ENCODE results near the gene RELT. TPM values are rescaled to one million over a fixed set of nuclear protein-coding genes. Genes with fewer than 3 reads are reported as not detected.

Gene RELT
- total RNA-seq, 2 experiments from 2014 or later = 18.5 to 18.9 TPM

GRCh38 chr11:73388265-73389133 is 12.3 kb downstream of the RELT start:
- intact Hi-C loops (cut with micrococcal nuclease) = no loop called here
- POLR2A ChIA-PET = no interaction called here
- DNase-seq = no peak
- H3K27ac Mint-ChIP-seq = peak overlapping the region; percentile 18
- no peaks in the 10 kb centered on the region for H3K9me3 Mint-ChIP-seq
- H3K36me3 Mint-ChIP-seq = no peaks in the 10 kb centered on the region
- CTCF ChIA-PET = interaction anchor here (0.9 to 1.1 kb wide), 2 partner anchors 37 to 81 kb away, joined by 3 to 5 read pairs; no protein-coding TSS in a partner anchor
- no peak overlapping the region for H3K4me3 Mint-ChIP-seq
- H3K27me3 Mint-ChIP-seq = no peaks in the 10 kb centered on the region
- H3K4me1 Mint-ChIP-seq (ENCODE audit: low read depth) = peaks cover 40% of the 10 kb centered on the region

GRCh38 chr11:73389134-73389525 is 12.9 kb downstream of the RELT start:
- POLR2A ChIA-PET = no interaction called here
- intact Hi-C loops (cut with micrococcal nuclease) = no loop called here
- no peak for DNase-seq
- CTCF ChIA-PET = interaction anchor here (0.6 to 1.5 kb wide), 2 partner anchors 38 to 233 kb away, joined by 3 to 5 read pairs; no protein-coding TSS in a partner anchor
- Mint-ChIP-seq H3K27me3 (no peaks in the 10 kb centered on the region), H3K27ac (no peak overlapping the region), H3K36me3 (no peaks in the 10 kb centered on the region), H3K4me3 (no peak overlapping the region), H3K9me3 (no peaks in the 10 kb centered on the region), H3K4me1 (ENCODE audit: low read depth) (peaks cover 34% of the 10 kb centered on the region)

DNA sequence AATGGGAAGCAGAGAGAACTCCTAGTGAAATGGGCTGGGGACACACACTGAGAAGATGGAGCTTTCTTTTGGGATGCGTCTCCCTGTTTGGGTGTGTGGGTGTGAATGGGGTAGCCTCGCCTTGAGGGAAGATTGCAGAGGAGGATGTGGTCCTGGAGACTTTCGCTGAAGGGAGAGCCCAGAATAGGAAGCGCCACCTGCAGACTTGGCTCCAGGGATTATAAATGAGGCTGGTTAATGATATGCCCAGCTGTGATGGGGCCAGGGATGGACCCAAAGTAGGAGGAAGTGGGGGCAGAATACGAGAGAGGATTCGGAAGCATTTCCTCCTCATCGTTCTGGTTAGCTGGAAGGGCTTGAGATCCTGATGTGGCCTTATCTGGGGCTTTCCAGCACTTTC is 13.7 kb downstream of the RELT start:
- Mint-ChIP-seq H3K27me3 (no peaks in the 10 kb centered on the region), H3K27ac (no peak overlapping the region), H3K4me1 (ENCODE audit: low read depth) (peaks cover 26% of the 10 kb centered on the region), H3K9me3 (no peaks in the 10 kb centered on the region), H3K36me3 (peaks cover 1% of the 10 kb centered on the region), H3K4me3 (no peak overlapping the region)
- DNase-seq = no peak
- ChIA-PET CTCF (interaction anchor here (1.5 to 1.8 kb wide), 2 partner anchors 39 to 89 kb away, joined by 4 to 5 read pairs; no protein-coding TSS in a partner anchor), POLR2A (no interaction called here)
- intact Hi-C loops (cut with micrococcal nuclease) = loop anchor here (5.0 kb wide), 1 partner anchor 83 kb away; the partner anchor contains the start of gene ARHGEF17

- no peak for DNase-seq
- ChIA-PET POLR2A (no interaction called here), CTCF (interaction anchor here (1.5 to 3.2 kb wide), 3 partner anchors 39 to 88 kb away, joined by 4 to 108 read pairs (median 5); no protein-coding TSS in a partner anchor)
- Mint-ChIP-seq H3K4me1 (ENCODE audit: low read depth) (peaks cover 16% of the 10 kb centered on the region), H3K27me3 (no peaks in the 10 kb centered on the region), H3K9me3 (no peaks in the 10 kb centered on the region), H3K36me3 (peaks cover 5% of the 10 kb centered on the region), H3K4me3 (no peak overlapping the region), H3K27ac (no peak overlapping the region)
- intact Hi-C loops (cut with micrococcal nuclease) = loop anchor here (5.0 kb wide), 1 partner anchor 84 kb away; the partner anchor contains the start of gene ARHGEF17
Measured at GRCh38 chr11:73390601-73391565, 14.7 kb downstream of the RELT start.

DNA sequence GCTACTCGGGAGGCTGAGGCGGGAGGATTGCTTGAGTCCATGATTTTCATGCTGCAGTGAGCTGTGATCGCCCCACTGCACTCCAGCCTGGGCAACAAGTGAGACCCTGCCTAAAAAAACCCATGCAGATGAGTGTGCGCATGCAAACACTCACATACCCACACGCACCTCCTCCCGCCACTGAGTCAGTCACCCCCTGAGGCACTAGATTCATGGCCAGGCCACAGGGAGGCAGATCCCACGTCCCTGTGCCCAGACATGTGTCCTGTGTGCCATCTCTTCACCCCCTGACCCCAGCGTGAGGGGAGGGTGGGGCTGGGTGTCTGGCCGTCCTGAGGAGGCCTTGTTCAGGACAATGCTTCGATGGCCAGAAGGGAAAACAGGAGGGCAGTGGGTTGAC is 15.5 kb downstream of the RELT start:
- intact Hi-C loops (cut with micrococcal nuclease) = loop anchor here (5.0 kb wide), 1 partner anchor 84 kb away; the partner anchor contains the start of gene ARHGEF17
- POLR2A ChIA-PET = interaction anchor here (2.3 kb wide), 1 partner anchor 14 kb away, joined by 6 read pairs; no protein-coding TSS in a partner anchor
- H3K4me3 Mint-ChIP-seq = no peak overlapping the region
- H3K27me3 Mint-ChIP-seq = no peaks in the 10 kb centered on the region
- H3K27ac Mint-ChIP-seq = no peak overlapping the region
- peaks cover 10% of the 10 kb centered on the region for H3K4me1 Mint-ChIP-seq (ENCODE audit: low read depth)
- CTCF ChIA-PET = interaction anchor here (3.2 kb wide), 1 partner anchor 40 kb away, joined by 108 read pairs; no protein-coding TSS in a partner anchor
- peaks cover 10% of the 10 kb centered on the region for H3K36me3 Mint-ChIP-seq
- no peak for DNase-seq
- H3K9me3 Mint-ChIP-seq = no peaks in the 10 kb centered on the region

- ChIA-PET CTCF (interaction anchor here (0.6 to 3.2 kb wide), 14 partner anchors 11 to 488 kb away, joined by 3 to 108 read pairs (median 4); partner anchors contain the start of gene ARHGEF17), POLR2A (interaction anchor here (1.5 to 2.3 kb wide), 2 partner anchors 15 to 41 kb away, joined by 6 to 12 read pairs; no protein-coding TSS in a partner anchor)
- Mint-ChIP-seq H3K27me3 (no peaks in the 10 kb centered on the region), H3K9me3 (no peaks in the 10 kb centered on the region), H3K27ac (no peak overlapping the region), H3K4me3 (no peak overlapping the region), H3K36me3 (peaks cover 10% of the 10 kb centered on the region), H3K4me1 (ENCODE audit: low read depth) (peaks cover 6% of the 10 kb centered on the region)
- DNase-seq = no peak
- intact Hi-C loops (cut with micrococcal nuclease) = loop anchor here (1.0 to 5.0 kb wide), 2 partner anchors 41 to 85 kb away; partner anchors contain the start of gene ARHGEF17
Measured at GRCh38 chr11:73392108-73393010, 16.2 kb downstream of the RELT start.

- Mint-ChIP-seq H3K27me3 (no peaks in the 10 kb centered on the region), H3K36me3 (peaks cover 10% of the 10 kb centered on the region), H3K27ac (no peak overlapping the region), H3K4me3 (no peak overlapping the region), H3K9me3 (no peaks in the 10 kb centered on the region), H3K4me1 (ENCODE audit: low read depth) (peaks cover 4% of the 10 kb centered on the region)
- intact Hi-C loops (cut with micrococcal nuclease) = loop anchor here (1.0 to 5.0 kb wide), 2 partner anchors 42 to 86 kb away; partner anchors contain the start of gene ARHGEF17
- ChIA-PET CTCF (interaction anchor here (0.6 to 3.2 kb wide), 17 partner anchors 10 to 488 kb away, joined by 3 to 108 read pairs (median 4); partner anchors contain the start of gene ARHGEF17), POLR2A (interaction anchor here (1.5 to 2.3 kb wide), 2 partner anchors 16 to 42 kb away, joined by 6 to 12 read pairs; no protein-coding TSS in a partner anchor)
- DNase-seq = no peak
Measured at GRCh38 chr11:73393011-73393380, 16.8 kb downstream of the RELT start.

DNA sequence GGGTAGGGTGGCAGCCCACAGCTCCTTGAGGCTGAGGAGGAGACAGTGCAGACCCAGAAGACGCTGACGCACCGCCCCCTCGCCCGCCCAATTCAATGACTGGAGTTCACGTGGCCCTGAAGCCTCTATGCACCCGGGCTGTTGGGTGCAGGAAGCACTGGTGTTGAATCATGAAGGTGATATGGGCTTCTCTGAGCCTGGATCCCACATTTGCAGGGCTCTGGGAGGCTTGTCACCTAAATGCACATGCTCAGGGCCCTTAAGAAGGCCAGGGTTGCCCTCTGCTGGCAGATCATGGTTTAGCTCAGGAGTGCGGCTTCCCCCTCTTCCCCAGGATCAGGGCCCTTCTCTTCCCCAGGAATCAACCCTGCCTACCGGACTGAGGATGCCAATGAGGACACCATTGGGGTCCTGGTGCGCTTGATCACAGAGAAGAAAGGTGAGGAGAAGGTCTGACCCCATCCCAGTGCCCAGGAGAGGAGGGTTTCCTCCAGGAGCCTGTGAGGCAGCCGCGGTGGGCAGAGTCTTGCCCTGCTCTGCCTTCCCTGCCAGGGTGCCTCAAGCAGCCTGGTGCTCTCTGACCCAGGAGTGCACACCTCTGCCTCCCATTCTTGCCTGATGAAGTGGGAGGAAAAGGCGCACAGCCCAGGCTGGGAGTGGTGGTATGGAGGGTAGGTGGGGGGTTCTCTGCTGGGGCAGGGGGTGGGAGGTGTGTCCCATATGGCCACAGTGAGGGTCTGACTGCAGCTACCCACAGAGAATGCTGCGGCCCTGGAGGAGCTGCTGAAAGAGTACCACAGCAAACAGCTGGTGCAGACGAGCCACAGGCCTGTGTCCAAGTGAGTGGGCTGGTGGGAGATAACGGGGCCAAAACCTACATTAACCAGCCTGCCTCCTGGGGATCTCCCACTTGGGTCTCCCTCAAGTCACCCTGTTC is 17.5 kb downstream of the RELT start:
- Mint-ChIP-seq H3K36me3 (peaks cover 10% of the 10 kb centered on the region), H3K27ac (no peak overlapping the region), H3K9me3 (no peaks in the 10 kb centered on the region), H3K27me3 (no peaks in the 10 kb centered on the region), H3K4me3 (no peak overlapping the region), H3K4me1 (ENCODE audit: low read depth) (no peaks in the 10 kb centered on the region)
- CTCF ChIA-PET = interaction anchor here (0.6 to 3.2 kb wide), 17 partner anchors 9 to 267 kb away, joined by 3 to 108 read pairs (median 4); partner anchors contain the start of gene ARHGEF17
- POLR2A ChIA-PET = interaction anchor here (0.5 to 2.3 kb wide), 3 partner anchors 17 to 514 kb away, joined by 3 to 12 read pairs (median 6); no protein-coding TSS in a partner anchor
- intact Hi-C loops (cut with micrococcal nuclease) = loop anchor here (1.0 to 5.0 kb wide), 2 partner anchors 42 to 86 kb away; partner anchors contain the start of gene ARHGEF17
- DNase-seq = peak; percentile 75

GRCh38 chr11:73394416-73395296 is 18.5 kb downstream of the RELT start:
- POLR2A ChIA-PET = no interaction called here

More at GRCh38 chr11:73394416-73395296, 18.5 kb downstream of the RELT start:
- no peak overlapping the region for H3K27ac Mint-ChIP-seq
- H3K4me3 Mint-ChIP-seq = no peak overlapping the region
- CTCF ChIA-PET = interaction anchor here (1.9 to 3.2 kb wide), 2 partner anchors 15 to 43 kb away, joined by 5 to 108 read pairs; no protein-coding TSS in a partner anchor
- intact Hi-C loops (cut with micrococcal nuclease) = loop anchor here (5.0 kb wide), 1 partner anchor 87 kb away; the partner anchor contains the start of gene ARHGEF17
- peaks cover 10% of the 10 kb centered on the region for H3K36me3 Mint-ChIP-seq
- DNase-seq = no peak
- no peaks in the 10 kb centered on the region for H3K27me3 Mint-ChIP-seq
- H3K9me3 Mint-ChIP-seq = no peaks in the 10 kb centered on the region
- H3K4me1 Mint-ChIP-seq (ENCODE audit: low read depth) = no peaks in the 10 kb centered on the region

Data from activated CD4-positive, alpha-beta memory T cell treated with anti-CD3 and anti-CD28 coated beads for 36 hours (primary cell).